OCI-LY7 (cell line): ENCODE data around the gene CIAO3.

Source experiments
- CTCF ChIP-seq: fragments of 200-600 bp; sonication (generic); conservative IDR thresholded peaks from 2 replicates; pipeline ENCODE4 v1.5.1; 2014; ENCODE audit warnings: mild to moderate bottlenecking, antibody characterized with exemption, low read length, moderate library complexity, mixed read lengths
- EZH2phosphoT487 ChIP-seq: fragments of 200-600 bp; sonication (generic); IDR thresholded peaks from 2 replicates; pipeline ENCODE4 v1.6.1; 2018; ENCODE audit warnings: low read depth, borderline replicate concordance, mild to moderate bottlenecking, mixed run types, antibody characterized with exemption, low read length, moderate library complexity, mixed read lengths

- TF ChIP-seq CTCF = no peak
- no peak for TF ChIP-seq EZH2phosphoT487
These were observed 8.2 kb upstream of the CIAO3 start for GRCh38 chr16:749010-749409.
